Measurements from ENCODE around the gene MKRN2. TPM values are rescaled to one million over a fixed set of nuclear protein-coding genes. Genes with fewer than 3 reads are reported as not detected.
A peak's percentile ranks its signal among the peaks of the same experiment; 100 is the strongest.

Gene MKRN2
- total and polyA plus RNA-seq, 7 donors: 11.6 to 37.4 (median 27.4) TPM

DNA sequence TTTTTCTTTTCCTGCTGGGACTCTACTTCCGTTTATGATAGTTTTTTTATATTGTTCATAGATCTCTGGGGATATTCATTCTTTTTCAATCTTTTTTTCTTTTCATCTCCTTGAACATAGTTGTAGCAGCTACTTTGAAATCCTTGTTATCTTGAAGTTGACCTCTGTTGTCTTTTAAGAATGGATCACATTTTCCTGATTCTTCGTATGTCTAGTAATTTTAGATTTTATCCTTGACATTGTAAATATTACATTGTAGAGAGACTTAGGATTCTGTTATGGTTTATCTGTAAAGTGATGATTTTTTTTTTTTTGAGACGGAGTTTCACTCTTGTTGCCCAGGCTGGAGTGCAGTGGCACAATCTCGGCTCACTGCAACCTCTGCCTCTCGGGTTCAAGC lies 20.5 kb downstream of the MKRN2 start:
- Histone ChIP-seq H3K4me1 (no peaks in the 10 kb centered on the region), H3K27me3 (no peaks in the 10 kb centered on the region), H3K36me3 (peaks cover 20 to 100% (median 74%) of the 10 kb centered on the region in 4 donors), H3K4me3 (no peak overlapping the region), H3K9me3 (no peaks in the 10 kb centered on the region), H3K27ac (no peak overlapping the region)
- intact Hi-C loops (cut with DNase I): no loop called here
- no peak for TF ChIP-seq POLR2AphosphoS5 (IDR thresholded peaks at IDR 0.05)
- TF ChIP-seq EP300 (IDR thresholded peaks at IDR 0.05): no peak
- TF ChIP-seq POLR2A (IDR thresholded peaks at IDR 0.05): no peak
- TF ChIP-seq, protein P1, sequence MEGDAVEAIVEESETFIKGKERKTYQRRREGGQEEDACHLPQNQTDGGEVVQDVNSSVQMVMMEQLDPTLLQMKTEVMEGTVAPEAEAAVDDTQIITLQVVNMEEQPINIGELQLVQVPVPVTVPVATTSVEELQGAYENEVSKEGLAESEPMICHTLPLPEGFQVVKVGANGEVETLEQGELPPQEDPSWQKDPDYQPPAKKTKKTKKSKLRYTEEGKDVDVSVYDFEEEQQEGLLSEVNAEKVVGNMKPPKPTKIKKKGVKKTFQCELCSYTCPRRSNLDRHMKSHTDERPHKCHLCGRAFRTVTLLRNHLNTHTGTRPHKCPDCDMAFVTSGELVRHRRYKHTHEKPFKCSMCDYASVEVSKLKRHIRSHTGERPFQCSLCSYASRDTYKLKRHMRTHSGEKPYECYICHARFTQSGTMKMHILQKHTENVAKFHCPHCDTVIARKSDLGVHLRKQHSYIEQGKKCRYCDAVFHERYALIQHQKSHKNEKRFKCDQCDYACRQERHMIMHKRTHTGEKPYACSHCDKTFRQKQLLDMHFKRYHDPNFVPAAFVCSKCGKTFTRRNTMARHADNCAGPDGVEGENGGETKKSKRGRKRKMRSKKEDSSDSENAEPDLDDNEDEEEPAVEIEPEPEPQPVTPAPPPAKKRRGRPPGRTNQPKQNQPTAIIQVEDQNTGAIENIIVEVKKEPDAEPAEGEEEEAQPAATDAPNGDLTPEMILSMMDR (IDR thresholded peaks at IDR 0.05): no peak
- DNase-seq: no peak
- WGBS, 2 donors: 96% methylated on average over 5 of the region's 5 CpGs

DNA sequence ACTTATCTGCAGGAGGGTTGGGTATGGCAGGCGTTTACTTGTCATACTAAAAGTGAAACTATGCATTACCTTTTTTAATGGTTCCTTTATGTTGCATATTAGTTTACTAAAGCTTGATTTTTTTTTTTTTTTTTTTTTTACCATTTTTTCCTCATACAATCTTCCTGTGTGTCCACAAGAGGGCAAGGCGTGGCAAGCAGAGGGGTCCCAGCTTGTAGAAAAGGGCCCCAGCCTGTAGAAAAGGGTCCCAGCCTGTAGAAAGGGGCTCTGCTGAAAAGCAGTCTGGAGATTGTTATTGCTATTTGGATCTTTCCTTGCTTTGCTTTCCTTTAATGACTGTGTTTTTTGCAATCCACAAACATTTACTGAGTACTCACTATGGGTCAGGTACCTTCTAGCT lies 21.9 kb downstream of the MKRN2 start:
- WGBS, 2 donors: 64 to 73% methylated on average over 2 of the region's 2 CpGs
- H3K9me3 ChIP-seq: no peaks in the 10 kb centered on the region
- H3K27ac ChIP-seq: no peak overlapping the region
- H3K36me3 ChIP-seq: peaks cover 16 to 100% (median 72%) of the 10 kb centered on the region in 4 donors
- no peak for TF ChIP-seq POLR2A (IDR thresholded peaks at IDR 0.05)
- TF ChIP-seq EP300 (IDR thresholded peaks at IDR 0.05): no peak
- no peak for TF ChIP-seq POLR2AphosphoS5 (IDR thresholded peaks at IDR 0.05)
- TF ChIP-seq, protein P1 (IDR thresholded peaks at IDR 0.05): no peak
- no peak overlapping the region for H3K4me3 ChIP-seq
- no peak for DNase-seq
- H3K27me3 ChIP-seq: no peaks in the 10 kb centered on the region
- intact Hi-C loops (cut with DNase I): no loop called here
- no peaks in the 10 kb centered on the region for H3K4me1 ChIP-seq

DNA sequence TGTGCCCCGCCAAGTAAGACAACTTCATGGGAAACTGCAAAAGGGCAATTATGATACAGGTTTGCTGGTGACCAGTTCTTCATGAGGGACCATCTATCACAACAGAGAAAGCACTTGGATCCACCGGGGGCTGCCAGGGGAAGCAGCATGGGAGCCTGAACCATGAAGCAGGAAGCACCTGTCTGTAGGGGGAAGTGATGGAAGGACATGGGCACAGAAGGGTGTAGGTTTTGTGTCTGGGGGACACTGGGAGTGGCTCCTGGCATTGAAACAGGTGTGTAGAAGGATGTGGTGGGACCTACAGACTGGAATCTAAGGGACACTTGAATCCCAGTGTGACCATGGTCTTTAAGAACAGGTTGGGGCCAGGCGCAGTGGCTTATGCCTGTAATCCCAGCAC lies 22.6 kb downstream of the MKRN2 start:
- Histone ChIP-seq H3K9me3 (no peaks in the 10 kb centered on the region), H3K27ac (peak overlapping the region in 1 of 4 donors; percentile 22), H3K4me1 (no peaks in the 10 kb centered on the region), H3K27me3 (no peaks in the 10 kb centered on the region), H3K36me3 (peaks cover 17 to 100% (median 72%) of the 10 kb centered on the region in 4 donors), H3K4me3 (no peak overlapping the region)
- intact Hi-C loops (cut with DNase I): no loop called here
- no peak for DNase-seq
- TF ChIP-seq, protein P1 (IDR thresholded peaks at IDR 0.05): no peak
- TF ChIP-seq POLR2AphosphoS5 (IDR thresholded peaks at IDR 0.05) (no peak), EP300 (IDR thresholded peaks at IDR 0.05) (no peak), POLR2A (IDR thresholded peaks at IDR 0.05) (no peak)
- WGBS, 2 donors: 77 to 94% methylated on average over 3 of the region's 3 CpGs

DNA sequence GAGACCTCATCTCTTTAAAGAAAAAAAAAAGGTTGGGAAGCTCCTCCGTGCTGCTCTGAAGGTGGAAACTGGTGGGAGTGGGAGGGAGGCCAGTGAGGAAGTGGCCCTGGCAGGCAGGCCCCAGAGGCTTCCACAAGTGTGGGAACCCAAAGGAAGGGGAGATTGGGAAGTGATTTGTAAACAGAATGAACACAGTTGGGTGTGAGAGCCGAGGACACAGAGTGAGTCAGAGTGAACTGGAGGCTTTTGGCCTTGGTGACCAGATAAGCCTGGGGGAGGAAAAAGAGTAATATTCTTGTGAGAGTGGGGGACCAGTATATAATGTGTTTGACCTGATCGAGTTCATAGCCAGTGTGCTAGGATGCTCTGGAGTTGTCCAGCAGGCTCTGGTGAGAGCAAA lies 23.0 kb downstream of the MKRN2 start:
- DNase-seq: no peak
- H3K27ac ChIP-seq: peak overlapping the region in 1 of 4 donors; percentile 22
- WGBS, 2 donors: 59 to 66% methylated on average over 3 of the region's 3 CpGs
- no peaks in the 10 kb centered on the region for H3K4me1 ChIP-seq
- no peaks in the 10 kb centered on the region for H3K9me3 ChIP-seq
- intact Hi-C loops (cut with DNase I): no loop called here
- TF ChIP-seq POLR2A (IDR thresholded peaks at IDR 0.05): no peak
- TF ChIP-seq POLR2AphosphoS5 (IDR thresholded peaks at IDR 0.05): no peak
- no peak for TF ChIP-seq EP300 (IDR thresholded peaks at IDR 0.05)
- TF ChIP-seq, protein P1 (IDR thresholded peaks at IDR 0.05): no peak
- H3K4me3 ChIP-seq: no peak overlapping the region
- peaks cover 21 to 100% (median 73%) of the 10 kb centered on the region in 4 donors for H3K36me3 ChIP-seq
- H3K27me3 ChIP-seq: no peaks in the 10 kb centered on the region

DNA sequence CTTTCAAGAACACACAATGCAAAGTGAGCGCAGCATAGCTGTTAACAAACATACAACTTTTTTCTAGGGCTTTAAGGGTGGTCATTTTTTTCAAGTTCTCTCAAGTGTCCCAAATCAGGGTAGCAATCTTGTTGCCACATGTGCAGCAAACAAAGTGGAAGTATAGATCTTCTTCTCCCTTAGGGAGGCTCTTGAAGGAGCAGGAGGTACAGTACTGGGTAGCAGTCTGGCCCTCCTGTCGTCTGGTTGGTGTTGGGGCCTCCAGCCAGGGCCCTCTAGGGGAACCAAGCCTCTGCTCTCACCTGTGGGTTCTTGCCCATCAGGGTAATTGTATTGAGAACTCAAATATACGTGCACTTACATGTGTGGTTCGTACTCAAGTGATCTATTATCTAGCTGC lies 25.8 kb downstream of the MKRN2 start:
- H3K36me3 ChIP-seq: peaks cover 25 to 100% (median 60%) of the 10 kb centered on the region in 4 donors
- TF ChIP-seq, protein P1 (IDR thresholded peaks at IDR 0.05): no peak
- TF ChIP-seq POLR2AphosphoS5 (IDR thresholded peaks at IDR 0.05): no peak
- no peak for TF ChIP-seq POLR2A (IDR thresholded peaks at IDR 0.05)
- no peak for TF ChIP-seq EP300 (IDR thresholded peaks at IDR 0.05)
- no peaks in the 10 kb centered on the region for H3K4me1 ChIP-seq
- no peaks in the 10 kb centered on the region for H3K9me3 ChIP-seq
- no peaks in the 10 kb centered on the region for H3K27me3 ChIP-seq
- no peak overlapping the region for H3K4me3 ChIP-seq
- 87 to 92% methylated on average over 4 of the region's 4 CpGs for WGBS, 2 donors
- intact Hi-C loops (cut with DNase I): no loop called here
- DNase-seq: no peak
- H3K27ac ChIP-seq: no peak overlapping the region
